GM18951 (cell line): ENCODE measurements around the gene CAVIN1.
"Not testable (repeated sequence)": the region's sequence is repeated elsewhere in the genome, so short reads cannot be mapped to it uniquely, and the experiment has no call there.

ENCODE experiments used
- POLR2A ChIP-seq: IDR thresholded peaks from 4 replicates; pipeline ENCODE4 v1.6.1; 2011; ENCODE audit warnings: mild to moderate bottlenecking; ENCODE audit not compliant: insufficient read length, insufficient read depth; ENCODE audit errors: extremely low read depth
- in situ Hi-C: fragments of 300-500 bp; cut with MboI; formaldehyde crosslinking; loops from one replicate; pipeline ENCODE4 v1.12.0; 2022; ENCODE audit warnings: low sequenced_read_pairs, mixed read lengths, inconsistent platforms; ENCODE audit not compliant: unreplicated experiment

CAVIN1 gene

GRCh38 chr17:42365136-42365535 lies 57.9 kb downstream of the CAVIN1 start:
- in situ Hi-C loops, result no loop called here
- no peak for TF ChIP-seq POLR2A

GRCh38 chr17:42363767-42364585 lies 59.1 kb downstream of the CAVIN1 start:
- no peak for TF ChIP-seq POLR2A
- in situ Hi-C loops, result no loop called here

GRCh38 chr17:42363231-42363630 lies 59.8 kb downstream of the CAVIN1 start:
- TF ChIP-seq POLR2A, result no peak
- in situ Hi-C loops, result no loop called here

GRCh38 chr17:42362245-42362961 lies 60.7 kb downstream of the CAVIN1 start:
- TF ChIP-seq POLR2A, result no peak
- in situ Hi-C loops, result no loop called here

GRCh38 chr17:42361781-42362186 lies 61.3 kb downstream of the CAVIN1 start:
- TF ChIP-seq POLR2A, result no peak
- in situ Hi-C loops, result no loop called here

GRCh38 chr17:42360388-42360787 lies 62.7 kb downstream of the CAVIN1 start:
- in situ Hi-C loops, result not testable (repeated sequence)

GRCh38 chr17:42359133-42359532 lies 63.9 kb downstream of the CAVIN1 start:
- TF ChIP-seq POLR2A, result no peak
- in situ Hi-C loops, result no loop called here

- in situ Hi-C loops, result no loop called here
- TF ChIP-seq POLR2A, result no peak
These were observed 64.6 kb downstream of the CAVIN1 start for GRCh38 chr17:42358434-42358833.

- TF ChIP-seq POLR2A, result no peak
- in situ Hi-C loops, result no loop called here
These were observed 67.9 kb downstream of the CAVIN1 start for GRCh38 chr17:42354956-42355843.
